Endodermal cell (in vitro differentiated cells): ENCODE results near the gene NPPA. TPM values are rescaled to one million over a fixed set of nuclear protein-coding genes. Genes with fewer than 3 reads are reported as not detected.

ENCODE experiments used
- DNase-seq: peaks from one replicate; pipeline ENCODE4 v3.0.0-alpha.2; 2017
- H3K27ac ChIP-seq: 2 replicates; pipeline ENCODE4 v1.5.1; 2013; ENCODE audit warnings: mild to moderate bottlenecking, low read depth, low read length, moderate library complexity
- H3K27me3 ChIP-seq: 2 replicates; pipeline ENCODE4 v1.6.1; 2013; ENCODE audit warnings: mild to moderate bottlenecking, low read length, moderate library complexity; ENCODE audit not compliant: insufficient read depth, control insufficient read depth, poor library complexity, severe bottlenecking
- H3K36me3 ChIP-seq: 2 replicates; pipeline ENCODE4 v1.7.0; 2013; ENCODE audit warnings: mild to moderate bottlenecking, low read length, moderate library complexity; ENCODE audit not compliant: control insufficient read depth, insufficient read depth
- H3K4me1 ChIP-seq: one replicate; pipeline ENCODE4 v1.7.0; 2013; ENCODE audit warnings: low read length; ENCODE audit not compliant: control insufficient read depth, insufficient read depth
- H3K4me3 ChIP-seq: 2 replicates; pipeline ENCODE4 v1.5.1; 2013; ENCODE audit warnings: mild to moderate bottlenecking, low read length, moderate library complexity
- H3K9ac ChIP-seq: 2 replicates; pipeline ENCODE4 v1.6.1; 2013; ENCODE audit warnings: mild to moderate bottlenecking, low read length, moderate library complexity; ENCODE audit not compliant: poor library complexity, severe bottlenecking; ENCODE audit errors: extremely low read depth
- H3K9me3 ChIP-seq: 2 replicates; pipeline ENCODE4 v1.6.1; 2013; ENCODE audit warnings: mild to moderate bottlenecking, low read length, moderate library complexity; ENCODE audit not compliant: control insufficient read depth
- H3K27ac Mint-ChIP-seq: 2 replicates; pipeline ENCODE4 v1.8.0; 2020; ENCODE audit warnings: mixed read lengths
- H3K27me3 Mint-ChIP-seq: 2 replicates; pipeline ENCODE4 v1.8.0; 2021; ENCODE audit warnings: mild to moderate bottlenecking, mixed read lengths; ENCODE audit not compliant: insufficient read depth
- H3K36me3 Mint-ChIP-seq: 2 replicates; pipeline ENCODE4 v1.8.0; 2020; ENCODE audit warnings: low read depth, mixed read lengths
- H3K4me1 Mint-ChIP-seq: 2 replicates; pipeline ENCODE4 v1.8.0; 2020; ENCODE audit warnings: mixed read lengths
- H3K4me3 Mint-ChIP-seq: 2 replicates; pipeline ENCODE4 v1.8.0; 2020; ENCODE audit warnings: mild to moderate bottlenecking, moderate library complexity, mixed read lengths
- H3K9me3 Mint-ChIP-seq: 2 replicates; pipeline ENCODE4 v1.8.0; 2020; ENCODE audit warnings: mild to moderate bottlenecking, mixed read lengths
- WGBS, 2 experiments: methylation state at CpG; one replicate each; pipeline versions ENCODE4 v1.1.5 to v1.1.7; 2013; ENCODE audit warnings: missing lambda C conversion rate in 2 of 2, mixed read lengths in 1 of 2; ENCODE audit not compliant: insufficient coverage in 1 of 2, insufficient read length in 1 of 2; 5-methylcytosine and 5-hydroxymethylcytosine counted together
- total RNA-seq, 2 donors: library from RNA; stranded (reverse); fragmentation: NEBNext Ultra II Directional in 1 of 2; extraction: Animal tissue kit (Norgen Biotek cat#: 25700) in 1 of 2; gene quantifications; 2 replicates in 1 of 2; 3 replicates in 1 of 2; pipeline ENCODE4 v1.2.1, GENCODE V29; 2021
- TF ChIP-seq, protein P1 (sequence below): fragments of 200-600 bp; sonication (generic); conservative IDR thresholded peaks from 2 replicates; pipeline ENCODE4 v1.5.0; 2021; ENCODE audit warnings: antibody characterized with exemption, mild to moderate bottlenecking

Gene NPPA
- total RNA-seq, 2 donors from 2014 or later = not detected

DNA sequence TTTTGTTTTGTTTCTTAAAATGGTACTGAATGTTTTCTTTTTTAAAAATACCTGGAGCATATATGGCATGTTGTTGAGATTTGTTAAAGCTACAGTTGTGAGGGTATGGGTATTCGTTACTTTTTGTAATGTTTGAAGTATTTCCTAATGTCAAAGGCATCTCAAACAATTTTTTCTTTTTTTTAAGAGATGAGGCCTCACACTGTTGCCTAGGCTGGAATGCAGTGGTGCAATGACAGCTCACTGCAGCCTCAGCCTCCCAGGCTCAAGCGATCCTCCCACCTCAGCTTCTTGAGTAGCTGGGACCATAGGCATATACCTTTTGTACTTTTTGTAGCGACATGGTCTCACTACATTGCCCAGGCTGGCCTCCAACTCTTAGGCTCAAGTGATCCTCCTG is 25.5 kb downstream of the NPPA start:
- Mint-ChIP-seq H3K36me3 (peaks cover 47% of the 10 kb centered on the region), H3K4me3 (no peak overlapping the region), H3K27me3 (no peaks in the 10 kb centered on the region), H3K4me1 (no peaks in the 10 kb centered on the region), H3K9me3 (no peaks in the 10 kb centered on the region), H3K27ac (no peak overlapping the region)
- Histone ChIP-seq H3K9me3 (no peaks in the 10 kb centered on the region), H3K4me3 (no peak overlapping the region), H3K9ac (no peak overlapping the region), H3K4me1 (no peaks in the 10 kb centered on the region), H3K27me3 (no peaks in the 10 kb centered on the region), H3K27ac (no peak overlapping the region), H3K36me3 (peaks cover 81% of the 10 kb centered on the region)
- TF ChIP-seq, protein P1, sequence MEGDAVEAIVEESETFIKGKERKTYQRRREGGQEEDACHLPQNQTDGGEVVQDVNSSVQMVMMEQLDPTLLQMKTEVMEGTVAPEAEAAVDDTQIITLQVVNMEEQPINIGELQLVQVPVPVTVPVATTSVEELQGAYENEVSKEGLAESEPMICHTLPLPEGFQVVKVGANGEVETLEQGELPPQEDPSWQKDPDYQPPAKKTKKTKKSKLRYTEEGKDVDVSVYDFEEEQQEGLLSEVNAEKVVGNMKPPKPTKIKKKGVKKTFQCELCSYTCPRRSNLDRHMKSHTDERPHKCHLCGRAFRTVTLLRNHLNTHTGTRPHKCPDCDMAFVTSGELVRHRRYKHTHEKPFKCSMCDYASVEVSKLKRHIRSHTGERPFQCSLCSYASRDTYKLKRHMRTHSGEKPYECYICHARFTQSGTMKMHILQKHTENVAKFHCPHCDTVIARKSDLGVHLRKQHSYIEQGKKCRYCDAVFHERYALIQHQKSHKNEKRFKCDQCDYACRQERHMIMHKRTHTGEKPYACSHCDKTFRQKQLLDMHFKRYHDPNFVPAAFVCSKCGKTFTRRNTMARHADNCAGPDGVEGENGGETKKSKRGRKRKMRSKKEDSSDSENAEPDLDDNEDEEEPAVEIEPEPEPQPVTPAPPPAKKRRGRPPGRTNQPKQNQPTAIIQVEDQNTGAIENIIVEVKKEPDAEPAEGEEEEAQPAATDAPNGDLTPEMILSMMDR = no peak
- DNase-seq = no peak
- WGBS, 2 experiments = 92 to 95% methylated on average over 2 to 3 of the region's 3 CpGs

GRCh38 chr1:11817192-11817591 is 30.4 kb downstream of the NPPA start:
- Mint-ChIP-seq H3K36me3 (peaks cover 67% of the 10 kb centered on the region), H3K9me3 (no peaks in the 10 kb centered on the region), H3K4me3 (no peak overlapping the region), H3K4me1 (no peaks in the 10 kb centered on the region), H3K27me3 (no peaks in the 10 kb centered on the region), H3K27ac (no peak overlapping the region)
- peaks cover 72% of the 10 kb centered on the region for H3K36me3 ChIP-seq
- WGBS, 2 experiments = 94 to 99% methylated on average over 12 of the region's 12 CpGs
- H3K27ac ChIP-seq = no peak overlapping the region
- no peak overlapping the region for H3K4me3 ChIP-seq
- H3K9ac ChIP-seq = no peak overlapping the region
- DNase-seq = no peak
- TF ChIP-seq, protein P1 = no peak
- no peaks in the 10 kb centered on the region for H3K9me3 ChIP-seq
- H3K27me3 ChIP-seq = no peaks in the 10 kb centered on the region
- no peaks in the 10 kb centered on the region for H3K4me1 ChIP-seq

- no peaks in the 10 kb centered on the region for H3K27me3 ChIP-seq
- H3K36me3 Mint-ChIP-seq = peaks cover 67% of the 10 kb centered on the region
- no peak overlapping the region for H3K27ac ChIP-seq
- no peaks in the 10 kb centered on the region for H3K9me3 ChIP-seq
- 89 to 97% methylated on average over 4 to 5 of the region's 5 CpGs for WGBS, 2 experiments
- no peaks in the 10 kb centered on the region for H3K4me1 Mint-ChIP-seq
- H3K9ac ChIP-seq = no peak overlapping the region
- H3K9me3 Mint-ChIP-seq = no peaks in the 10 kb centered on the region
- H3K36me3 ChIP-seq = peaks cover 77% of the 10 kb centered on the region
- no peak overlapping the region for H3K27ac Mint-ChIP-seq
- no peak overlapping the region for H3K4me3 Mint-ChIP-seq
- no peaks in the 10 kb centered on the region for H3K27me3 Mint-ChIP-seq
- TF ChIP-seq, protein P1 = no peak
- DNase-seq = no peak
- H3K4me3 ChIP-seq = no peak overlapping the region
- no peaks in the 10 kb centered on the region for H3K4me1 ChIP-seq
These were observed 34.6 kb downstream of the NPPA start for GRCh38 chr1:11813021-11813420.
